ENCODE measurements around the gene B4GALNT4. TPM values are rescaled to one million over a fixed set of nuclear protein-coding genes. Genes with fewer than 3 reads are reported as not detected.

B4GALNT4 gene
- total RNA-seq, 2 experiments from 2014 or later: 4.2 to 6.0 TPM

- CTCF ChIA-PET: no interaction called here
- peaks cover 4% of the 10 kb centered on the region for H3K4me1 Mint-ChIP-seq (ENCODE audit: low read depth)
- Histone ChIP-seq H3K9me3 (ENCODE audit: control insufficient read depth in 1 of 2, insufficient read depth in 1 of 2, low read length in 2 of 2) (peaks cover 0 to 7% of the 10 kb centered on the region in 2 experiments), H3K27me3 (ENCODE audit: control insufficient read depth in 1 of 2, insufficient read depth in 2 of 2, low read length in 2 of 2) (no peaks in the 10 kb centered on the region), H3K36me3 (ENCODE audit: insufficient read depth, low read length) (no peaks in the 10 kb centered on the region), H3K4me1 (ENCODE audit: insufficient read depth, low read length) (no peaks in the 10 kb centered on the region), H3K27ac (ENCODE audit: low read depth in 1 of 2, low read length in 2 of 2) (no peak overlapping the region), H3K4me3 (ENCODE audit: low read length) (no peak overlapping the region)
- no peaks in the 10 kb centered on the region for H3K36me3 Mint-ChIP-seq (ENCODE audit: low read depth)
- no peak for TF ChIP-seq CTCF (IDR thresholded peaks at IDR 0.05)
- intact Hi-C loops (cut with DNase I, micrococcal nuclease): no loop called here
- POLR2A ChIA-PET: no interaction called here
- no peak overlapping the region for H3K27ac Mint-ChIP-seq
- no peaks in the 10 kb centered on the region for H3K9me3 Mint-ChIP-seq
- no peak overlapping the region for H3K4me3 Mint-ChIP-seq
- ATAC-seq (ENCODE audit: poor library complexity): no peak
- no peak for DNase-seq
- H3K27me3 Mint-ChIP-seq: peaks cover 20% of the 10 kb centered on the region
These were observed 10.8 kb downstream of the B4GALNT4 start for GRCh38 chr11:380095-380480.

GRCh38 chr11:380491-380890 lies 11.2 kb downstream of the B4GALNT4 start:
- peaks cover 20% of the 10 kb centered on the region for H3K27me3 Mint-ChIP-seq
- ChIA-PET CTCF (no interaction called here), POLR2A (no interaction called here)
- no peak overlapping the region for H3K27ac ChIP-seq (ENCODE audit: low read depth in 1 of 2, low read length in 2 of 2)
- DNase-seq (no peak), ATAC-seq (ENCODE audit: poor library complexity) (no peak)
- H3K36me3 Mint-ChIP-seq (ENCODE audit: low read depth): no peaks in the 10 kb centered on the region
- TF ChIP-seq CTCF (IDR thresholded peaks at IDR 0.05): no peak
- H3K36me3 ChIP-seq (ENCODE audit: insufficient read depth, low read length): no peaks in the 10 kb centered on the region
- H3K4me1 Mint-ChIP-seq (ENCODE audit: low read depth): peaks cover 4% of the 10 kb centered on the region
- H3K4me1 ChIP-seq (ENCODE audit: insufficient read depth, low read length): no peaks in the 10 kb centered on the region
- H3K9me3 Mint-ChIP-seq: no peaks in the 10 kb centered on the region
- H3K27me3 ChIP-seq (ENCODE audit: control insufficient read depth in 1 of 2, insufficient read depth in 2 of 2, low read length in 2 of 2): no peaks in the 10 kb centered on the region
- peaks cover 0 to 4% of the 10 kb centered on the region in 2 experiments for H3K9me3 ChIP-seq (ENCODE audit: control insufficient read depth in 1 of 2, insufficient read depth in 1 of 2, low read length in 2 of 2)
- intact Hi-C loops (cut with DNase I, micrococcal nuclease): no loop called here
- H3K4me3 Mint-ChIP-seq: no peak overlapping the region
- no peak overlapping the region for H3K27ac Mint-ChIP-seq
- H3K4me3 ChIP-seq (ENCODE audit: low read length): no peak overlapping the region

- Histone ChIP-seq H3K4me3 (ENCODE audit: low read length) (no peak overlapping the region), H3K36me3 (ENCODE audit: insufficient read depth, low read length) (no peaks in the 10 kb centered on the region), H3K4me1 (ENCODE audit: insufficient read depth, low read length) (no peaks in the 10 kb centered on the region), H3K9me3 (ENCODE audit: control insufficient read depth in 1 of 2, insufficient read depth in 1 of 2, low read length in 2 of 2) (peaks cover 1 to 6% of the 10 kb centered on the region in 2 experiments), H3K27me3 (ENCODE audit: control insufficient read depth in 1 of 2, insufficient read depth in 2 of 2, low read length in 2 of 2) (no peaks in the 10 kb centered on the region), H3K27ac (ENCODE audit: low read depth in 1 of 2, low read length in 2 of 2) (no peak overlapping the region)
- TF ChIP-seq CTCF (IDR thresholded peaks at IDR 0.05): no peak
- H3K9me3 Mint-ChIP-seq: no peaks in the 10 kb centered on the region
- no peak for ATAC-seq (ENCODE audit: poor library complexity)
- no peak overlapping the region for H3K27ac Mint-ChIP-seq
- DNase-seq: no peak
- peaks cover 20% of the 10 kb centered on the region for H3K27me3 Mint-ChIP-seq
- peaks cover 4% of the 10 kb centered on the region for H3K4me1 Mint-ChIP-seq (ENCODE audit: low read depth)
- H3K4me3 Mint-ChIP-seq: no peak overlapping the region
- ChIA-PET POLR2A (no interaction called here), CTCF (no interaction called here)
- H3K36me3 Mint-ChIP-seq (ENCODE audit: low read depth): no peaks in the 10 kb centered on the region
- intact Hi-C loops (cut with DNase I, micrococcal nuclease): no loop called here
These were observed 11.7 kb downstream of the B4GALNT4 start for GRCh38 chr11:380996-381395.

Measured in CD4-positive, alpha-beta T cell (primary cell).